ENCODE results near the gene DIAPH3.

DIAPH3 gene

GRCh38 chr13:60150538-60150937 lies 13.2 kb downstream of the DIAPH3 start:
- no peak for DNase-seq

- DNase-seq: no peak
These were observed 14.8 kb downstream of the DIAPH3 start for GRCh38 chr13:60148918-60149317.

- DNase-seq: no peak
These were observed 16.4 kb downstream of the DIAPH3 start for GRCh38 chr13:60147361-60147760.

GRCh38 chr13:60146471-60146870 lies 17.3 kb downstream of the DIAPH3 start:
- DNase-seq: no peak

GRCh38 chr13:60143775-60144174 lies 20.0 kb downstream of the DIAPH3 start:
- DNase-seq: no peak

- no peak for DNase-seq
These were observed 24.5 kb downstream of the DIAPH3 start for GRCh38 chr13:60139272-60139671.

- no peak for DNase-seq
These were observed 25.1 kb downstream of the DIAPH3 start for GRCh38 chr13:60138674-60139073.

GRCh38 chr13:60137911-60138560 lies 25.7 kb downstream of the DIAPH3 start:
- no peak for DNase-seq

- DNase-seq: no peak
These were observed 28.4 kb downstream of the DIAPH3 start for GRCh38 chr13:60135344-60135743.

- no peak for DNase-seq
These were observed 29.4 kb downstream of the DIAPH3 start for GRCh38 chr13:60134376-60134775.

GRCh38 chr13:60121337-60121687 lies 42.4 kb downstream of the DIAPH3 start:
- no peak for DNase-seq

GRCh38 chr13:60120617-60121336 lies 43.0 kb downstream of the DIAPH3 start:
- no peak for DNase-seq

- DNase-seq: no peak
These were observed 44.9 kb downstream of the DIAPH3 start for GRCh38 chr13:60118696-60119400.

GRCh38 chr13:60114499-60115028 lies 49.2 kb downstream of the DIAPH3 start:
- DNase-seq: no peak

GRCh38 chr13:60112771-60113170 lies 51.0 kb downstream of the DIAPH3 start:
- DNase-seq: no peak

GRCh38 chr13:60111691-60112090 lies 52.0 kb downstream of the DIAPH3 start:
- DNase-seq: no peak

GRCh38 chr13:60109285-60109684 lies 54.4 kb downstream of the DIAPH3 start:
- no peak for DNase-seq

- no peak for DNase-seq
These were observed 55.1 kb downstream of the DIAPH3 start for GRCh38 chr13:60108589-60108988.

- no peak for DNase-seq
These were observed 63.9 kb downstream of the DIAPH3 start for GRCh38 chr13:60099631-60100420.

- no peak for DNase-seq
These were observed 68.4 kb downstream of the DIAPH3 start for GRCh38 chr13:60095300-60095699.

GRCh38 chr13:60094385-60095088 lies 69.2 kb downstream of the DIAPH3 start:
- no peak for DNase-seq

GRCh38 chr13:60093425-60094019 lies 70.2 kb downstream of the DIAPH3 start:
- no peak for DNase-seq
